Gastrocnemius medialis (tissue), 4 donors: ENCODE data around the gene LCN6. TPM values are rescaled to one million over a fixed set of nuclear protein-coding genes. Genes with fewer than 3 reads are reported as not detected.
A peak's percentile ranks its signal among the peaks of the same experiment; 100 is the strongest.
"Not testable (repeated sequence)": the region's sequence is repeated elsewhere in the genome, so short reads cannot be mapped to it uniquely, and the experiment has no call there.

Source experiments
- ATAC-seq, 2 donors: fragments of 150-250 bp; one replicate each; pipeline ENCODE4 v1.9.1; 2016
- DNase-seq, 2 donors: peaks; one replicate each; pipeline ENCODE4 v3.0.0-alpha.2; 2019
- H3K27ac ChIP-seq, 4 donors: fragments of 200-600 bp; sonication (generic); 1 replicate in 1 of 4; 2 replicates in 3 of 4; pipeline ENCODE4 v1.5.1; 2016 to 2018; ENCODE audit warnings: mild to moderate bottlenecking in 2 of 4, moderate library complexity in 1 of 4
- H3K27me3 ChIP-seq, 3 donors: fragments of 200-600 bp; sonication (generic) in 2 of 3; 1 replicate in 1 of 3; 2 replicates in 2 of 3; pipeline versions ENCODE4 v1.5.1 to v1.6.0; 2016 to 2019; ENCODE audit warnings: mild to moderate bottlenecking in 1 of 3, moderate library complexity in 1 of 3
- H3K36me3 ChIP-seq, 2 donors: fragments of 200-600 bp; sonication (generic) in 1 of 2; one replicate each; pipeline ENCODE4 v1.5.1; 2017 to 2018
- H3K4me1 ChIP-seq, 2 donors: fragments of 200-600 bp; sonication (generic) in 1 of 2; one replicate each; pipeline ENCODE4 v1.5.1; 2016 to 2017; ENCODE audit warnings: mild to moderate bottlenecking in 2 of 2
- H3K4me3 ChIP-seq, 4 donors: fragments of 200-600 bp; sonication (generic) in 3 of 4; 1 replicate in 1 of 4; 2 replicates in 3 of 4; pipeline ENCODE4 v1.5.1; 2016 to 2019; ENCODE audit warnings: mild to moderate bottlenecking in 2 of 4
- H3K9me3 ChIP-seq, 3 donors: fragments of 200-600 bp; sonication (generic) in 2 of 3; 1 replicate in 1 of 3; 2 replicates in 2 of 3; pipeline ENCODE4 v1.5.1; 2016 to 2019
- CTCF ChIP-seq, 5 experiments: fragments of 450-650 bp in 3 of 5; fragments of 200-600 bp in 2 of 5; sonication (generic) in 2 of 5; IDR thresholded peaks in 4 of 5; conservative IDR thresholded peaks in 1 of 5; 1 replicate in 4 of 5; 2 replicates in 1 of 5; pipeline ENCODE4 v1.5.1; 2016 to 2019; ENCODE audit warnings: antibody characterized with exemption in 5 of 5, mild to moderate bottlenecking in 3 of 5, moderate library complexity in 3 of 5
- POLR2A ChIP-seq, 2 donors: fragments of 450-650 bp; IDR thresholded peaks; one replicate each; pipeline ENCODE4 v1.6.1; 2017; ENCODE audit warnings: antibody characterized with exemption in 2 of 2, mild to moderate bottlenecking in 2 of 2, moderate library complexity in 2 of 2
- in situ Hi-C, 4 donors: fragments of 200-750 bp; cut with MboI; loops; one replicate each; pipeline versions ENCODE4 v1.15.0 to v1.8.0; 2017; ENCODE audit warnings: low sequenced_read_pairs in 4 of 4
- intact Hi-C: fragments of 100-400 bp; cut with DNase I; formaldehyde crosslinking; loops from one replicate; pipeline ENCODE4 v1.15.1; 2023; ENCODE audit warnings: low total_unique reads
- total RNA-seq, 4 donors: library from RNA; depleted of rRNA; stranded (reverse); fragments of >200 nt; gene quantifications; one replicate each; pipeline versions ENCODE4 v1.1.0 to v1.2.3, GENCODE V29; 2016

Gene LCN6
- total RNA-seq, 4 donors from 2014 or later: 2.1 to 11.7 (median 3.7) TPM

- no peak overlapping the region for H3K27ac ChIP-seq
- H3K4me3 ChIP-seq: no peak overlapping the region
- in situ Hi-C loops: loop anchor here (5.0 to 25.0 kb wide), 4 partner anchors 149 to 249 kb away; partner anchors contain the start of genes FUT7 (in 2 of the 4), C8G (in 1 of the 4) and FBXW5 (in 1 of the 4)
Measured at GRCh38 chr9:136787690-136788400, 39.5 kb upstream of the LCN6 start.

GRCh38 chr9:136786983-136787382 is 38.7 kb upstream of the LCN6 start:
- H3K9me3 ChIP-seq, H3K27ac ChIP-seq, ATAC-seq, DNase-seq, H3K36me3 ChIP-seq, H3K4me3 ChIP-seq, H3K27me3 ChIP-seq: not testable (repeated sequence)
- intact Hi-C loops (loop anchor here (1.0 to 10.0 kb wide), 2 partner anchors 248 to 448 kb away; partner anchors contain the start of gene SLC34A3), in situ Hi-C loops (loop anchor here (5.0 to 25.0 kb wide), 4 partner anchors 150 to 250 kb away; partner anchors contain the start of genes FUT7 (in 2 of the 4), C8G (in 1 of the 4) and FBXW5 (in 1 of the 4))
- H3K4me1 ChIP-seq: peaks cover 12 to 14% of the 10 kb centered on the region in 2 donors

More at GRCh38 chr9:136787690-136788400, 39.5 kb upstream of the LCN6 start:
- H3K36me3 ChIP-seq: no peaks in the 10 kb centered on the region
- peaks cover 12 to 18% of the 10 kb centered on the region in 2 donors for H3K4me1 ChIP-seq
- intact Hi-C loops: loop anchor here (1.0 to 10.0 kb wide), 2 partner anchors 247 to 447 kb away; partner anchors contain the start of gene SLC34A3
- H3K27me3 ChIP-seq: no peaks in the 10 kb centered on the region
- no peak for TF ChIP-seq POLR2A (IDR thresholded peaks at IDR 0.05)
- TF ChIP-seq CTCF (IDR thresholded peaks at IDR 0.05 in 4 of 5, conservative IDR thresholded peaks at IDR 0.05 in 1 of 5): peak; percentile 76 to 93 (median 91)
- no peak for ATAC-seq
- H3K9me3 ChIP-seq: no peaks in the 10 kb centered on the region
- peak; percentile 30 to 46 for DNase-seq

- Histone ChIP-seq H3K27ac (no peak overlapping the region), H3K4me1 (peaks cover 8 to 9% of the 10 kb centered on the region in 2 donors), H3K4me3 (no peak overlapping the region), H3K36me3 (no peaks in the 10 kb centered on the region), H3K27me3 (no peaks in the 10 kb centered on the region), H3K9me3 (no peaks in the 10 kb centered on the region)
- intact Hi-C loops (loop anchor here (10.0 kb wide), 1 partner anchor 448 kb away; the partner anchor contains the start of gene SLC34A3), in situ Hi-C loops (loop anchor here (5.0 to 25.0 kb wide), 4 partner anchors 151 to 251 kb away; partner anchors contain the start of genes FUT7 (in 2 of the 4), C8G (in 1 of the 4) and FBXW5 (in 1 of the 4))
- no peak for ATAC-seq
- DNase-seq: no peak
- no peak for TF ChIP-seq POLR2A (IDR thresholded peaks at IDR 0.05)
- TF ChIP-seq CTCF (IDR thresholded peaks at IDR 0.05 in 4 of 5, conservative IDR thresholded peaks at IDR 0.05 in 1 of 5): no peak
Measured at GRCh38 chr9:136786451-136786850, 38.1 kb upstream of the LCN6 start.

GRCh38 chr9:136785565-136786355 is 37.4 kb upstream of the LCN6 start:
- ATAC-seq: not testable (repeated sequence)
- intact Hi-C loops: loop anchor here (10.0 kb wide), 1 partner anchor 449 kb away; the partner anchor contains the start of gene SLC34A3
- in situ Hi-C loops: loop anchor here (5.0 to 25.0 kb wide), 4 partner anchors 152 to 252 kb away; partner anchors contain the start of genes FUT7 (in 2 of the 4), C8G (in 1 of the 4) and FBXW5 (in 1 of the 4)

GRCh38 chr9:136784997-136785361 is 36.7 kb upstream of the LCN6 start:
- no peaks in the 10 kb centered on the region for H3K27me3 ChIP-seq
- TF ChIP-seq CTCF (IDR thresholded peaks at IDR 0.05 in 4 of 5, conservative IDR thresholded peaks at IDR 0.05 in 1 of 5) (no peak), POLR2A (IDR thresholded peaks at IDR 0.05) (no peak)
- H3K9me3 ChIP-seq: no peaks in the 10 kb centered on the region
- peaks cover 1% of the 10 kb centered on the region in 2 donors for H3K4me1 ChIP-seq
- no peak overlapping the region for H3K27ac ChIP-seq
- H3K4me3 ChIP-seq: no peak overlapping the region
- in situ Hi-C loops (loop anchor here (5.0 to 25.0 kb wide), 4 partner anchors 152 to 252 kb away; partner anchors contain the start of genes FUT7 (in 2 of the 4), C8G (in 1 of the 4) and FBXW5 (in 1 of the 4)), intact Hi-C loops (loop anchor here (10.0 kb wide), 1 partner anchor 450 kb away; the partner anchor contains the start of gene SLC34A3)
- no peaks in the 10 kb centered on the region for H3K36me3 ChIP-seq
- DNase-seq: no peak
- ATAC-seq: no peak

More at GRCh38 chr9:136785565-136786355, 37.4 kb upstream of the LCN6 start:
- H3K4me1 ChIP-seq, H3K4me3 ChIP-seq, H3K27me3 ChIP-seq, H3K9me3 ChIP-seq, H3K27ac ChIP-seq, DNase-seq, H3K36me3 ChIP-seq: not testable (repeated sequence)
